Right cardiac atrium (tissue), 5 donors: Measurements from ENCODE around the gene CHST6. TPM values are rescaled to one million over a fixed set of nuclear protein-coding genes. Genes with fewer than 3 reads are reported as not detected.
"Not testable (repeated sequence)": the region's sequence is repeated elsewhere in the genome, so short reads cannot be mapped to it uniquely, and the experiment has no call there.

Source experiments
- ATAC-seq, 2 donors: fragments of 200-7000 bp; cut with Tn5 transposase; one replicate each; pipeline versions ENCODE4 v1.8.0 to v1.9.1; 2020; ENCODE audit warnings: moderate library complexity in 2 of 2, mild to moderate bottlenecking in 1 of 2
- DNase-seq, 3 donors: peaks; one replicate each; pipeline ENCODE4 v3.0.0-alpha.2; 2020
- H3K27ac ChIP-seq: one replicate; pipeline ENCODE4 v1.5.1; 2013; ENCODE audit warnings: mild to moderate bottlenecking, low read length, control low read depth, moderate library complexity
- H3K27me3 ChIP-seq: one replicate; pipeline ENCODE4 v1.6.1; 2013; ENCODE audit not compliant: control insufficient read depth, insufficient read depth
- H3K4me1 ChIP-seq: one replicate; pipeline ENCODE4 v1.6.1; 2013; ENCODE audit warnings: low read length; ENCODE audit not compliant: control insufficient read depth, insufficient read depth
- H3K4me3 ChIP-seq: one replicate; pipeline ENCODE4 v1.5.1; 2013; ENCODE audit warnings: low read length, control low read depth
- H3K9me3 ChIP-seq: one replicate; pipeline ENCODE4 v1.6.1; 2013; ENCODE audit warnings: low read length; ENCODE audit not compliant: control insufficient read depth
- WGBS: extraction: QIAGEN DNeasy Blood & Tissue Kit; methylation state at CpG from one replicate; pipeline ENCODE4 v1.1.7; 2013; 5-methylcytosine and 5-hydroxymethylcytosine counted together
- intact Hi-C, 4 donors: fragments of 100-400 bp; cut with DNase I; formaldehyde crosslinking; loops; one replicate each; pipeline versions ENCODE4 v1.11.0 to v1.14.0; 2022 to 2023
- long read RNA-seq, 4 donors: library from polyadenylated mRNA; unstranded; transcript quantifications; one replicate each; pipeline ENCODE4 v2.0.0, GENCODE V29; 2020 to 2021
- polyA plus RNA-seq: library from polyadenylated mRNA; stranded (reverse); fragments of 200-250 nt; gene quantifications from one replicate; pipeline ENCODE4 v1.2.3, GENCODE V29; 2013
- total RNA-seq, 4 donors: library from RNA; stranded (reverse); fragmentation: NEBNext Ultra II Directional; extraction: Animal tissue kit (Norgen Biotek cat#: 25700); gene quantifications; one replicate each; pipeline ENCODE4 v1.2.1, GENCODE V29; 2021
- donor health status: healthy with polysubstance abuse.
- donor health status: DM: no; HTN: yes; CAD: no.
- donor health status: DM: no; HTN: no; CAD: no.
- donor health status: DM: no; HTN: yes; CAD: no; lungs with severe emphysema.
- donor health status: DM: yes; HTN: yes; CAD: no.

CHST6 gene
- 1 to 10 TPM; 3.1 to 9.9 (median 4.3) TPM for total RNA-seq
- polyA plus RNA-seq: 1.9 TPM
- long read RNA-seq, donor 1, full-length matches to known transcripts: 1 of 3 reads
- long read RNA-seq, donor 1, partial matches to known transcripts: 0 of 3 reads
- long read RNA-seq, donor 1, other reads (novel, unspliced or antisense): 2 of 3 reads
- long read RNA-seq, donor 2: 0 reads
- long read RNA-seq, donor 3, full-length matches to known transcripts: 2 of 9 reads
- long read RNA-seq, donor 3, partial matches to known transcripts: 0 of 9 reads
- long read RNA-seq, donor 3, other reads (novel, unspliced or antisense): 7 of 9 reads
- long read RNA-seq, donor 4, partial matches to known transcripts: 0 of 1 reads
- long read RNA-seq, donor 4, other reads (novel, unspliced or antisense): 1 of 1 reads

GRCh38 chr16:75495076-75495674, at the start of gene CHST6:
Gene CHST6, minus strand, starts transcription at chr16:75495441. Its CDS starts 15,613 bp downstream, at chr16:75479828.
- no peaks in the 10 kb centered on the region for H3K27me3 ChIP-seq
- H3K9me3 ChIP-seq: no peaks in the 10 kb centered on the region
- peak within 1 kb of the TSS; percentile 14 for H3K4me3 ChIP-seq
- DNase-seq: peak; percentile 73 to 85 (median 84)
- 2% methylated on average over 43 of the region's 43 CpGs for WGBS
- H3K4me1 ChIP-seq: no peaks in the 10 kb centered on the region
- intact Hi-C loops: no loop called here
- no peak within 1 kb of the TSS for H3K27ac ChIP-seq
- peak; percentile 82 to 90 for ATAC-seq

GRCh38 chr16:75542462-75542861, 47.2 kb upstream of the CHST6 start:
- intact Hi-C loops: not testable (repeated sequence)

GRCh38 chr16:75541236-75541635, 46.0 kb upstream of the CHST6 start:
- no peaks in the 10 kb centered on the region for H3K27me3 ChIP-seq
- intact Hi-C loops: no loop called here
- ATAC-seq (no peak), DNase-seq (no peak)
- no peak overlapping the region for H3K4me3 ChIP-seq
- no peaks in the 10 kb centered on the region for H3K9me3 ChIP-seq
- WGBS: 94% methylated on average over 5 of the region's 5 CpGs
- H3K27ac ChIP-seq: no peak overlapping the region
- no peaks in the 10 kb centered on the region for H3K4me1 ChIP-seq

More at GRCh38 chr16:75542462-75542861, 47.2 kb upstream of the CHST6 start:
- H3K27ac ChIP-seq, H3K27me3 ChIP-seq, DNase-seq, H3K4me3 ChIP-seq, ATAC-seq, H3K4me1 ChIP-seq, H3K9me3 ChIP-seq: not testable (repeated sequence)
- 92% methylated on average over 8 of the region's 8 CpGs for WGBS

- H3K27me3 ChIP-seq, H3K4me1 ChIP-seq, H3K9me3 ChIP-seq, H3K4me3 ChIP-seq: not testable (repeated sequence)
- DNase-seq: peak in 1 of 3 donors; percentile 63
- intact Hi-C loops: loop anchor here in 2 of 4 donors (10.0 kb wide), 2 partner anchors 54 to 64 kb away; no protein-coding TSS in a partner anchor
- peak overlapping the region; percentile 72 for H3K27ac ChIP-seq
- WGBS: 58% methylated on average over 7 of the region's 10 CpGs
- peak; percentile 87 to 90 for ATAC-seq
Measured at GRCh38 chr16:75538882-75539565, 43.8 kb upstream of the CHST6 start.

- Histone ChIP-seq H3K27ac (no peak overlapping the region), H3K4me3 (no peak overlapping the region), H3K27me3 (no peaks in the 10 kb centered on the region), H3K9me3 (no peaks in the 10 kb centered on the region), H3K4me1 (no peaks in the 10 kb centered on the region)
- 91% methylated on average over 4 of the region's 4 CpGs for whole genome bisulfite sequencing
- DNase-seq (no peak), ATAC-seq (no peak)
- intact Hi-C loops: loop anchor here in 2 of 4 donors (10.0 kb wide), 2 partner anchors 53 to 63 kb away; no protein-coding TSS in a partner anchor
Measured at GRCh38 chr16:75537776-75538175, 42.5 kb upstream of the CHST6 start.

GRCh38 chr16:75535901-75536300, 40.7 kb upstream of the CHST6 start, which contains the start of gene CHST5:
Gene CHST5, minus strand, starts transcription at chr16:75536108. Its CDS starts 5,724 bp downstream, at chr16:75530384.
- WGBS: 91% methylated on average over 7 of the region's 7 CpGs
- no peak within 1 kb of the TSS for H3K4me3 ChIP-seq
- ATAC-seq: no peak

GRCh38 chr16:75535211-75535843, 40.1 kb upstream of the CHST6 start:
- intact Hi-C loops: loop anchor here in 2 of 4 donors (10.0 kb wide), 2 partner anchors 51 to 61 kb away; no protein-coding TSS in a partner anchor
- Histone ChIP-seq H3K27ac (no peak overlapping the region), H3K4me3 (no peak overlapping the region), H3K27me3 (no peaks in the 10 kb centered on the region), H3K9me3 (no peaks in the 10 kb centered on the region), H3K4me1 (no peaks in the 10 kb centered on the region)
- DNase-seq: peak in 1 of 3 donors; percentile 66
- no peak for ATAC-seq
- 61% methylated on average over 34 of the region's 34 CpGs for WGBS

More at GRCh38 chr16:75535901-75536300, 40.7 kb upstream of the CHST6 start, which contains the start of gene CHST5:
- Histone ChIP-seq H3K9me3 (no peaks in the 10 kb centered on the region), H3K27me3 (no peaks in the 10 kb centered on the region), H3K27ac (no peak within 1 kb of the TSS), H3K4me1 (no peaks in the 10 kb centered on the region)
- no peak for DNase-seq
- intact Hi-C loops: loop anchor here in 2 of 4 donors (10.0 kb wide), 2 partner anchors 51 to 61 kb away; no protein-coding TSS in a partner anchor

- no peaks in the 10 kb centered on the region for H3K9me3 ChIP-seq
- DNase-seq: no peak
- H3K27me3 ChIP-seq: no peaks in the 10 kb centered on the region
- ATAC-seq: no peak
- no peak overlapping the region for H3K27ac ChIP-seq
- no peaks in the 10 kb centered on the region for H3K4me1 ChIP-seq
- 80% methylated on average over 19 of the region's 19 CpGs for WGBS
- intact Hi-C loops: loop anchor here in 2 of 4 donors (10.0 kb wide), 2 partner anchors 50 to 60 kb away; no protein-coding TSS in a partner anchor
- no peak overlapping the region for H3K4me3 ChIP-seq
Measured at GRCh38 chr16:75534560-75535205, 39.4 kb upstream of the CHST6 start.

GRCh38 chr16:75532791-75533190, 37.5 kb upstream of the CHST6 start:
- DNase-seq (no peak), ATAC-seq (no peak)
- Histone ChIP-seq H3K4me3 (no peak overlapping the region), H3K27ac (no peak overlapping the region), H3K4me1 (no peaks in the 10 kb centered on the region), H3K27me3 (no peaks in the 10 kb centered on the region), H3K9me3 (no peaks in the 10 kb centered on the region)
- intact Hi-C loops: loop anchor here in 2 of 4 donors (10.0 kb wide), 2 partner anchors 48 to 58 kb away; no protein-coding TSS in a partner anchor
- 90% methylated on average over 2 of the region's 2 CpGs for WGBS
